H1 (cell line): ENCODE measurements around the gene RAB40A. TPM values are rescaled to one million over a fixed set of nuclear protein-coding genes. Genes with fewer than 3 reads are reported as not detected.

ENCODE experiments used
- CTCF ChIA-PET: fragments of 300-600 bp; sonication (Branson Sonifier 250); formaldehyde crosslinking; loops from one replicate; lab custom pipeline; 2021; ENCODE audit not compliant: partially characterized antibody; lab: Charles Lee
- POLR2A ChIA-PET: fragments of 300-600 bp; sonication (Branson Sonifier 250); formaldehyde crosslinking; loops from one replicate; lab custom pipeline; 2021; ENCODE audit warnings: inconsistent platforms; ENCODE audit not compliant: partially characterized antibody; lab: Charles Lee
- DNase-seq, 2 experiments: peaks; one replicate each; pipeline versions ENCODE4 v3.0.0 to v3.0.0-alpha.2; 2010 to 2022; ENCODE audit warnings: low spot score in 2 of 2, low read depth in 1 of 2, mixed read lengths in 1 of 2
- FAIRE-seq: peaks from 2 replicates; lab custom pipeline; 2011; peaks lifted over from hg19 to GRCh38; lab: Jason Lieb, UNC
- H2AFZ ChIP-seq: 2 replicates; pipeline ENCODE4 v1.8.1; 2012; ENCODE audit warnings: low read length, inconsistent platforms
- H2AK5ac ChIP-seq: 2 replicates; pipeline ENCODE4 v1.6.1; 2013; ENCODE audit warnings: low read depth, low read length
- H2BK120ac ChIP-seq: replicated peaks from 2 replicates; pipeline ENCODE3; 2013; ENCODE audit warnings: low read depth, low read length, inconsistent platforms
- H2BK12ac ChIP-seq: 2 replicates; pipeline ENCODE4 v1.6.1; 2013; ENCODE audit warnings: low read depth, low read length
- H2BK15ac ChIP-seq: 2 replicates; pipeline ENCODE4 v1.6.1; 2013; ENCODE audit warnings: low read length
- H2BK20ac ChIP-seq: 2 replicates; pipeline ENCODE4 v1.6.1; 2013; ENCODE audit warnings: low read length
- H2BK5ac ChIP-seq: 2 replicates; pipeline ENCODE4 v1.6.1; 2013; ENCODE audit warnings: low read depth, low read length
- H3K14ac ChIP-seq: 2 replicates; pipeline ENCODE4 v1.6.1; 2013; ENCODE audit warnings: inconsistent platforms; ENCODE audit not compliant: insufficient read length
- H3K18ac ChIP-seq: 2 replicates; pipeline ENCODE4 v1.6.1; 2013; ENCODE audit warnings: low read length; ENCODE audit errors: extremely low read depth
- H3K23ac ChIP-seq: 2 replicates; pipeline ENCODE4 v1.6.1; 2013; ENCODE audit warnings: inconsistent platforms; ENCODE audit not compliant: insufficient read length
- H3K23me2 ChIP-seq: 2 replicates; pipeline ENCODE4 v1.6.1; 2013; ENCODE audit warnings: low read depth, low read length
- H3K27ac ChIP-seq: 2 replicates; pipeline ENCODE4 v1.6.1; 2011; ENCODE audit warnings: low read depth, low read length, inconsistent platforms
- H3K27me3 ChIP-seq, 4 experiments: replicated peaks in 1 of 4; 1 replicate in 1 of 4; 2 replicates in 3 of 4; pipeline versions ENCODE4 v1.6.1 to v1.8.1; 2011 to 2013; ENCODE audit warnings: low read length in 3 of 4, mild to moderate bottlenecking in 3 of 4, inconsistent platforms in 2 of 4, mixed read lengths in 2 of 4, moderate library complexity in 1 of 4; ENCODE audit not compliant: control insufficient read depth in 3 of 4, insufficient read depth in 3 of 4; ENCODE audit errors: extremely low read depth in 1 of 4
- H3K36me3 ChIP-seq, 4 experiments: 2 replicates each; pipeline versions ENCODE4 v1.6.1 to v1.8.1; 2011 to 2013; ENCODE audit warnings: mild to moderate bottlenecking in 4 of 4, low read length in 3 of 4, moderate library complexity in 2 of 4, control low read depth in 1 of 4, inconsistent platforms in 1 of 4; ENCODE audit not compliant: insufficient read depth in 4 of 4, control insufficient read depth in 2 of 4
- H3K4ac ChIP-seq: replicated peaks from 2 replicates; pipeline ENCODE3; 2013; ENCODE audit warnings: low read length, low read depth, mixed read lengths, inconsistent platforms; ENCODE audit not compliant: insufficient read length
- H3K4me1 ChIP-seq, 4 experiments: replicated peaks in 1 of 4; 1 replicate in 1 of 4; 2 replicates in 3 of 4; pipeline versions ENCODE4 v1.6.1 to v1.8.1; 2011 to 2013; ENCODE audit warnings: low read length in 3 of 4, inconsistent platforms in 2 of 4, mixed read lengths in 1 of 4; ENCODE audit not compliant: insufficient read depth in 4 of 4, control insufficient read depth in 3 of 4
- H3K4me2 ChIP-seq, 2 experiments: 2 replicates each; pipeline versions ENCODE4 v1.6.1 to v1.8.1; 2011 to 2013; ENCODE audit warnings: low read depth in 2 of 2, low read length in 2 of 2, control low read depth in 1 of 2, inconsistent platforms in 1 of 2, mild to moderate bottlenecking in 1 of 2; ENCODE audit not compliant: insufficient read depth in 1 of 2
- H3K4me3 ChIP-seq, 4 experiments: fragments of 200-600, 300-600 bp in 1 of 4; sonication (generic), shearing (Covaris generic), sonication (Bioruptor Twin) in 1 of 4; 2 replicates each; pipeline versions ENCODE4 v1.5.1 to v1.8.1; 2011 to 2016; ENCODE audit warnings: low read length in 4 of 4, low read depth in 3 of 4, control low read depth in 2 of 4, inconsistent platforms in 2 of 4, mild to moderate bottlenecking in 2 of 4, mixed read lengths in 1 of 4, moderate library complexity in 1 of 4; ENCODE audit not compliant: insufficient read depth in 2 of 4; ENCODE audit errors: extremely low read depth in 1 of 4
- H3K56ac ChIP-seq: replicated peaks from 2 replicates; pipeline ENCODE3; 2013; ENCODE audit warnings: low read depth, mild to moderate bottlenecking, mixed read lengths, low read length, inconsistent platforms; ENCODE audit not compliant: insufficient read length
- H3K79me1 ChIP-seq: 2 replicates; pipeline ENCODE4 v1.6.1; 2013; ENCODE audit warnings: low read depth, low read length, control low read depth
- H3K79me2 ChIP-seq, 2 experiments: 2 replicates each; pipeline versions ENCODE4 v1.6.1 to v1.8.1; 2012 to 2013; ENCODE audit warnings: low read length in 2 of 2, mild to moderate bottlenecking in 2 of 2, inconsistent platforms in 1 of 2; ENCODE audit not compliant: insufficient read depth in 2 of 2, control insufficient read depth in 1 of 2
- H3K9ac ChIP-seq, 4 experiments: replicated peaks in 1 of 4; 1 replicate in 1 of 4; 2 replicates in 3 of 4; pipeline versions ENCODE4 v1.6.1 to v1.8.1; 2011 to 2013; ENCODE audit warnings: low read depth in 3 of 4, low read length in 3 of 4, control low read depth in 2 of 4, mild to moderate bottlenecking in 2 of 4, moderate library complexity in 2 of 4, inconsistent platforms in 1 of 4; ENCODE audit errors: extremely low read depth in 1 of 4
- H3K9me3 ChIP-seq, 2 experiments: 2 replicates each; pipeline versions ENCODE4 v1.6.1 to v1.8.1; 2012 to 2013; ENCODE audit warnings: mild to moderate bottlenecking in 2 of 2, moderate library complexity in 2 of 2, control low read depth in 1 of 2, inconsistent platforms in 1 of 2, low read depth in 1 of 2, low read length in 1 of 2, mixed read lengths in 1 of 2; ENCODE audit not compliant: insufficient read depth in 2 of 2
- H4K20me1 ChIP-seq, 2 experiments: replicated peaks in 1 of 2; 2 replicates each; pipeline versions ENCODE3 to v1.8.1; 2011 to 2013; ENCODE audit warnings: inconsistent platforms in 2 of 2, low read length in 2 of 2, mild to moderate bottlenecking in 1 of 2; ENCODE audit not compliant: insufficient read depth in 2 of 2, control insufficient read depth in 1 of 2
- H4K5ac ChIP-seq: 2 replicates; pipeline ENCODE4 v1.6.1; 2013; ENCODE audit warnings: low read length, low read depth, mixed read lengths, inconsistent platforms; ENCODE audit not compliant: insufficient read length
- H4K8ac ChIP-seq: 2 replicates; pipeline ENCODE4 v1.8.0; 2013; ENCODE audit warnings: mild to moderate bottlenecking, moderate library complexity, low read length, inconsistent platforms; ENCODE audit not compliant: insufficient read depth; ENCODE audit errors: extremely low read depth
- H4K91ac ChIP-seq: replicated peaks from 2 replicates; pipeline ENCODE3; 2013; ENCODE audit warnings: low read length, mixed read lengths, inconsistent platforms; ENCODE audit not compliant: insufficient read length
- EZH2 ChIP-seq: fragments of 200-600 bp; sonication (generic); IDR thresholded peaks from 2 replicates; pipeline ENCODE4 v1.7.1; 2012; ENCODE audit warnings: low read depth, mild to moderate bottlenecking, moderate library complexity, low read length, inconsistent platforms; ENCODE audit not compliant: severe bottlenecking
- SP4 ChIP-seq: IDR thresholded peaks from 2 replicates; pipeline ENCODE4 v1.6.1; 2012; ENCODE audit warnings: low read length, inconsistent platforms
- WGBS, 2 experiments: shearing (Covaris generic) in 1 of 2; methylation state at CpG; one replicate each; pipeline versions ENCODE4 v1.1.6 to v1.1.7; 2013 to 2015; ENCODE audit warnings: low lambda C conversion rate in 2 of 2, mixed read lengths in 2 of 2, inconsistent platforms in 1 of 2, low coverage in 1 of 2, missing lambda C conversion rate in 1 of 2; ENCODE audit not compliant: insufficient replicate concordance in 2 of 2, insufficient coverage in 1 of 2, insufficient read length in 1 of 2; ENCODE audit errors: extremely low coverage in 1 of 2, missing lambda C conversion rate in 1 of 2; 5-methylcytosine and 5-hydroxymethylcytosine counted together
- polyA plus RNA-seq, 7 experiments: library from polyadenylated mRNA; depleted of rRNA in 3 of 7; stranded (reverse) in 5 of 7; unstranded in 2 of 7; fragments of >200 nt in 5 of 7; fragments of 200-250 nt in 2 of 7; gene quantifications; 1 replicate in 5 of 7; 2 replicates in 1 of 7; 4 replicates in 1 of 7; pipeline versions ENCODE4 v1.2.1 to v1.2.3, GENCODE V29; 2011 to 2013; ENCODE audit warnings: missing spikeins in 2 of 7, mixed read lengths in 2 of 7
- total RNA-seq: library from RNA; stranded (reverse); fragmentation: NEBNext Ultra II Directional; extraction: Animal tissue kit (Norgen Biotek cat#: 25700); gene quantifications from 2 replicates; pipeline ENCODE4 v1.2.1, GENCODE V29; 2021
- TF ChIP-seq, protein P1 (sequence below), 3 experiments: IDR thresholded peaks; 1 replicate in 2 of 3; 2 replicates in 1 of 3; pipeline versions ENCODE4 v1.5.1 to v1.6.1; 2011; ENCODE audit warnings: low read length in 3 of 3, mild to moderate bottlenecking in 3 of 3, inconsistent platforms in 2 of 3, low read depth in 1 of 3, moderate library complexity in 1 of 3; ENCODE audit not compliant: insufficient read depth in 1 of 3; ENCODE audit errors: control extremely low read depth in 1 of 3

RAB40A gene
- total and polyA plus RNA-seq, 2 of the 8 experiments (the other 6 are each of a cell fraction or from before 2014, with no cell fraction given), result 0.09 to 0.21 TPM

DNA sequence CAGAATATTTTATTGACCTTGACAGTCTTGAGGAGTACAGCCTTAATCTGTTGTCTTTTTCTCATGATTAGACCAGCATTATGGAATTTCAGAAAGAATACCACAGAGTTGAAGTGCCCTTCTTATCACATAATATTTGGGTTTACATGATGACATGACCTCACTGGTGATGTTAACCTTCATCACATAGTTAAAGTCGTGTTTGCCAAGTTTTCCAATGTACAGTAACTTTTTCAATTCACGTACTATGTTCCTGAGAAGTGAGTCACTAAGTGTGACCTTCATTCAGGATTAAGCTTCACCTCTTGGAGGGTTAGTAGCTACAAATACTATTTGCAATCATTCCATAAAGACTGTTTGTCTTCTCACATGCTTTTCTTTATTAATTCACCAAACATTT, 52.1 kb downstream of the RAB40A start:
- H3K79me2 ChIP-seq, result no peaks in the 10 kb centered on the region
- no peak overlapping the region for H2BK20ac ChIP-seq
- no peak overlapping the region for H2BK5ac ChIP-seq
- H3K9ac ChIP-seq, result no peak overlapping the region
- no peak overlapping the region for H3K18ac ChIP-seq
- H3K14ac ChIP-seq, result no peak overlapping the region
- H3K4me3 ChIP-seq, result no peak overlapping the region
- no peak overlapping the region for H4K5ac ChIP-seq
- H3K9me3 ChIP-seq, result no peaks in the 10 kb centered on the region
- no peaks in the 10 kb centered on the region for H4K20me1 ChIP-seq
- no peak overlapping the region for H3K27ac ChIP-seq
- peak; percentile 58 for FAIRE-seq
- no peak overlapping the region for H3K4ac ChIP-seq
- no peaks in the 10 kb centered on the region for H3K23me2 ChIP-seq
- ChIA-PET POLR2A (no interaction called here), CTCF (no interaction called here)
- H4K91ac ChIP-seq, result no peak overlapping the region
- H3K79me1 ChIP-seq, result no peaks in the 10 kb centered on the region
- H2AFZ ChIP-seq, result no peak overlapping the region
- no peak overlapping the region for H3K56ac ChIP-seq
- no peak overlapping the region for H2BK15ac ChIP-seq
- no peak overlapping the region for H2BK120ac ChIP-seq
- no peaks in the 10 kb centered on the region; a peak in 1 of 8 replicates for H3K36me3 ChIP-seq
- no peak for DNase-seq
- no peak overlapping the region for H3K4me2 ChIP-seq
- WGBS, 2 experiments, result 75% methylated on average over 2 of the region's 2 CpGs; no CpG with 5 or more reads in 1 of the 2 experiments
- no peak overlapping the region for H2AK5ac ChIP-seq
- no peak overlapping the region for H3K23ac ChIP-seq
- peaks cover 0 to 4% (median 0%) of the 10 kb centered on the region in 4 experiments; a peak in 2 of 7 replicates for H3K4me1 ChIP-seq
- H3K27me3 ChIP-seq, result no peaks in the 10 kb centered on the region
- no peak overlapping the region for H4K8ac ChIP-seq
- no peak overlapping the region for H2BK12ac ChIP-seq
- TF ChIP-seq EZH2 (no peak), SP4 (no peak)
- TF ChIP-seq, protein P1, sequence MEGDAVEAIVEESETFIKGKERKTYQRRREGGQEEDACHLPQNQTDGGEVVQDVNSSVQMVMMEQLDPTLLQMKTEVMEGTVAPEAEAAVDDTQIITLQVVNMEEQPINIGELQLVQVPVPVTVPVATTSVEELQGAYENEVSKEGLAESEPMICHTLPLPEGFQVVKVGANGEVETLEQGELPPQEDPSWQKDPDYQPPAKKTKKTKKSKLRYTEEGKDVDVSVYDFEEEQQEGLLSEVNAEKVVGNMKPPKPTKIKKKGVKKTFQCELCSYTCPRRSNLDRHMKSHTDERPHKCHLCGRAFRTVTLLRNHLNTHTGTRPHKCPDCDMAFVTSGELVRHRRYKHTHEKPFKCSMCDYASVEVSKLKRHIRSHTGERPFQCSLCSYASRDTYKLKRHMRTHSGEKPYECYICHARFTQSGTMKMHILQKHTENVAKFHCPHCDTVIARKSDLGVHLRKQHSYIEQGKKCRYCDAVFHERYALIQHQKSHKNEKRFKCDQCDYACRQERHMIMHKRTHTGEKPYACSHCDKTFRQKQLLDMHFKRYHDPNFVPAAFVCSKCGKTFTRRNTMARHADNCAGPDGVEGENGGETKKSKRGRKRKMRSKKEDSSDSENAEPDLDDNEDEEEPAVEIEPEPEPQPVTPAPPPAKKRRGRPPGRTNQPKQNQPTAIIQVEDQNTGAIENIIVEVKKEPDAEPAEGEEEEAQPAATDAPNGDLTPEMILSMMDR (IDR thresholded peaks at IDR 0.05; ENCODE audit: control extremely low read depth in 1 of 3, insufficient read depth in 1 of 3, low read depth in 1 of 3, low read length in 3 of 3), result no peak
